CD4-positive, alpha-beta T cell (primary cell): ENCODE results near the gene IP6K3. TPM values are rescaled to one million over a fixed set of nuclear protein-coding genes. Genes with fewer than 3 reads are reported as not detected.

Source experiments
- ATAC-seq: fragments of 200-7000 bp; cut with Tn5 transposase; one replicate; pipeline ENCODE4 v1.10.0; 2022; ENCODE audit warnings: mild to moderate bottlenecking; ENCODE audit not compliant: poor library complexity
- CTCF ChIA-PET: fragments of 350-600 bp; sonication (Branson Sonifier 250); formaldehyde crosslinking; loops from one replicate; lab custom pipeline; 2021; ENCODE audit warnings: antibody characterized with exemption, inconsistent platforms; lab: Charles Lee
- POLR2A ChIA-PET: fragments of 350-600 bp; sonication (Branson Sonifier 250); formaldehyde crosslinking; loops from one replicate; lab custom pipeline; 2021; ENCODE audit warnings: antibody characterized with exemption, inconsistent platforms; lab: Charles Lee
- DNase-seq, 14 experiments: peaks; one replicate each; pipeline ENCODE4 v3.0.0-alpha.2; 2013 to 2020; ENCODE audit warnings: mixed read lengths in 2 of 14
- H3K27ac ChIP-seq, 2 donors: one replicate each; pipeline versions ENCODE4 v1.5.1 to v1.7.0; 2013; ENCODE audit warnings: low read length in 2 of 2, low read depth in 1 of 2, mild to moderate bottlenecking in 1 of 2
- H3K27me3 ChIP-seq, 2 experiments: 1 replicate in 1 of 2; 2 replicates in 1 of 2; pipeline versions ENCODE4 v1.6.1 to v1.7.0; 2013; ENCODE audit warnings: low read length in 2 of 2, control low read depth in 1 of 2, mild to moderate bottlenecking in 1 of 2, moderate library complexity in 1 of 2; ENCODE audit not compliant: insufficient read depth in 2 of 2, control insufficient read depth in 1 of 2
- H3K36me3 ChIP-seq: one replicate; pipeline ENCODE4 v1.6.1; 2013; ENCODE audit warnings: low read length, control low read depth; ENCODE audit not compliant: insufficient read depth
- H3K4me1 ChIP-seq: one replicate; pipeline ENCODE4 v1.6.1; 2013; ENCODE audit warnings: low read length, control low read depth; ENCODE audit not compliant: insufficient read depth
- H3K4me3 ChIP-seq: one replicate; pipeline ENCODE4 v1.5.1; 2013; ENCODE audit warnings: mild to moderate bottlenecking, low read length, moderate library complexity
- H3K9me3 ChIP-seq, 2 experiments: 1 replicate in 1 of 2; 2 replicates in 1 of 2; pipeline versions ENCODE4 v1.6.1 to v1.7.0; 2013; ENCODE audit warnings: low read length in 2 of 2, mild to moderate bottlenecking in 2 of 2, control low read depth in 1 of 2, moderate library complexity in 1 of 2; ENCODE audit not compliant: control insufficient read depth in 1 of 2, insufficient read depth in 1 of 2
- H3K27ac Mint-ChIP-seq: one replicate; pipeline ENCODE4 v1.8.0; 2020; ENCODE audit warnings: mixed read lengths
- H3K27me3 Mint-ChIP-seq: one replicate; pipeline ENCODE4 v1.8.0; 2021; ENCODE audit warnings: mixed read lengths
- H3K36me3 Mint-ChIP-seq: one replicate; pipeline ENCODE4 v1.8.0; 2021; ENCODE audit warnings: low read depth, mixed read lengths
- H3K4me1 Mint-ChIP-seq: one replicate; pipeline ENCODE4 v1.8.0; 2021; ENCODE audit warnings: low read depth, mixed read lengths
- H3K4me3 Mint-ChIP-seq: one replicate; pipeline ENCODE4 v1.8.0; 2020; ENCODE audit warnings: mild to moderate bottlenecking, mixed read lengths
- H3K9me3 Mint-ChIP-seq: one replicate; pipeline ENCODE4 v1.8.0; 2020; ENCODE audit warnings: mixed read lengths
- intact Hi-C, 2 experiments: fragments of 100-400 bp; cut with DNase I in 1 of 2; cut with micrococcal nuclease in 1 of 2; formaldehyde crosslinking; loops; one replicate each; pipeline versions ENCODE4 v1.15.1 to v1.9.0; 2023 to 2025; cut with DNase I, micrococcal nuclease
- total RNA-seq, 174 experiments: library from RNA in 2 of 174; stranded (reverse) in 2 of 174; gene quantifications; one replicate each; pipeline ENCODE4 v1.2.3 and lab custom pipeline; 2021 to 2026
- TF ChIP-seq, protein P1 (sequence below): fragments of 200-600 bp; IDR thresholded peaks from one replicate; pipeline ENCODE4 v1.8.0; 2022; ENCODE audit warnings: antibody characterized with exemption, mild to moderate bottlenecking

IP6K3 gene
- total RNA-seq, 2 experiments from 2014 or later: not detected

DNA sequence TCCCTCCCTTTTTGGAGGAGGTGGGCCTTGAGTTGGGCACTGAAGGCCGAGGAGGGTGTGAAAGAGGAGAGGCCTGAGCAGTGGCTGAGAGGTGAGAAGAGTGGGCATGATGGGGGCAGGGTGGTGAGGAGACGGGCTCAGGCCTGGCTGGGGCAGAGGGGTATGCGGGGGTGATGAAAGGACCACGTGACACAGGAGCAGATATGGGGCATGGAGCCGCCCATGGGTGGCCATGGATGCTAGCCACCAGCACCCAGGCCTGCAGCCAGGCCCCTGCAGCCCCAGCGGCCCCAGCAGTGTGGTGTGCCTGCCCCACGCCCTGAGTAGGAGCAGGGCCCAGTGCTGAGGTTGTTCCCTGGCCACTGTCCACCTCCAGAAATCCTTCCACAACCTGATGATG, 61.7 kb downstream of the IP6K3 start:
- TF ChIP-seq, protein P1, sequence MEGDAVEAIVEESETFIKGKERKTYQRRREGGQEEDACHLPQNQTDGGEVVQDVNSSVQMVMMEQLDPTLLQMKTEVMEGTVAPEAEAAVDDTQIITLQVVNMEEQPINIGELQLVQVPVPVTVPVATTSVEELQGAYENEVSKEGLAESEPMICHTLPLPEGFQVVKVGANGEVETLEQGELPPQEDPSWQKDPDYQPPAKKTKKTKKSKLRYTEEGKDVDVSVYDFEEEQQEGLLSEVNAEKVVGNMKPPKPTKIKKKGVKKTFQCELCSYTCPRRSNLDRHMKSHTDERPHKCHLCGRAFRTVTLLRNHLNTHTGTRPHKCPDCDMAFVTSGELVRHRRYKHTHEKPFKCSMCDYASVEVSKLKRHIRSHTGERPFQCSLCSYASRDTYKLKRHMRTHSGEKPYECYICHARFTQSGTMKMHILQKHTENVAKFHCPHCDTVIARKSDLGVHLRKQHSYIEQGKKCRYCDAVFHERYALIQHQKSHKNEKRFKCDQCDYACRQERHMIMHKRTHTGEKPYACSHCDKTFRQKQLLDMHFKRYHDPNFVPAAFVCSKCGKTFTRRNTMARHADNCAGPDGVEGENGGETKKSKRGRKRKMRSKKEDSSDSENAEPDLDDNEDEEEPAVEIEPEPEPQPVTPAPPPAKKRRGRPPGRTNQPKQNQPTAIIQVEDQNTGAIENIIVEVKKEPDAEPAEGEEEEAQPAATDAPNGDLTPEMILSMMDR: no peak
- CTCF ChIA-PET: no interaction called here
- no peak overlapping the region for H3K27ac ChIP-seq

DNA sequence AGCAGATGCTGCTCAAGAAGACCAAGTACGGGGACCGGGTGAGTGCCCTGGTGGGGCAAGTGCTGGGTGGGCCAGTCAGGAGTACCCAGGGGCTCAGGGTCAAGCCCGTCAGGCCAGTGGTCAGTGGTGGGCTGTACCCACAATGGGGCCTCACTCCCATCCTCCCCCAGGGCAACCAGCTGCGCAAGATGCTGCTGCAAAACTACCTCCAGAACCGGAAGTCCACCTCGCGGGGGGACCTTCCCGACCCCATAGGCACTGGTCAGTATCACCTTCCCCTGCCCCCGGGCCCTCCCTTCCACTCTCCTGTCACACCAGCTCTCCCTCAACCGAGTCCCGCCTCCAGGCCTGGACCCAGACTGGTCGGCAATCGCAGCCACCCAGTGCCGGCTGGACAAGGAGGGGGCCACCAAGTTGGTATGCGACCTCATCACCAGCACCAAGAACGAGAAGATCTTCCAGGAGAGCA, 62.2 kb downstream of the IP6K3 start:
- Mint-ChIP-seq H3K27ac (no peak overlapping the region), H3K9me3 (no peaks in the 10 kb centered on the region), H3K4me3 (no peak overlapping the region), H3K36me3 (peaks cover 99% of the 10 kb centered on the region), H3K27me3 (no peaks in the 10 kb centered on the region), H3K4me1 (peaks cover 16% of the 10 kb centered on the region)
- ATAC-seq: no peak
- ChIA-PET CTCF (no interaction called here), POLR2A (interaction anchor here (2.5 kb wide), 1 partner anchor 10 kb away, joined by 9 read pairs; no protein-coding TSS in a partner anchor)
- Histone ChIP-seq H3K27me3 (no peaks in the 10 kb centered on the region), H3K4me1 (peaks cover 16% of the 10 kb centered on the region), H3K27ac (no peak overlapping the region), H3K36me3 (peaks cover 93% of the 10 kb centered on the region), H3K9me3 (no peaks in the 10 kb centered on the region), H3K4me3 (no peak overlapping the region)
- intact Hi-C loops: no loop called here
- TF ChIP-seq, protein P1: no peak
- no peak for DNase-seq

More for the DNA sequence above, 61.7 kb downstream of the IP6K3 start:
- H3K9me3 ChIP-seq: no peaks in the 10 kb centered on the region
- POLR2A ChIA-PET: no interaction called here
- H3K36me3 ChIP-seq: peaks cover 93% of the 10 kb centered on the region
- H3K27me3 ChIP-seq: no peaks in the 10 kb centered on the region
- H3K27ac Mint-ChIP-seq: no peak overlapping the region
- H3K4me1 Mint-ChIP-seq: peaks cover 16% of the 10 kb centered on the region
- H3K27me3 Mint-ChIP-seq: no peaks in the 10 kb centered on the region
- ATAC-seq (no peak), DNase-seq (no peak)
- intact Hi-C loops: no loop called here
- no peak overlapping the region for H3K4me3 Mint-ChIP-seq
- peaks cover 16% of the 10 kb centered on the region for H3K4me1 ChIP-seq
- H3K4me3 ChIP-seq: no peak overlapping the region
- peaks cover 99% of the 10 kb centered on the region for H3K36me3 Mint-ChIP-seq
- no peaks in the 10 kb centered on the region for H3K9me3 Mint-ChIP-seq

DNA sequence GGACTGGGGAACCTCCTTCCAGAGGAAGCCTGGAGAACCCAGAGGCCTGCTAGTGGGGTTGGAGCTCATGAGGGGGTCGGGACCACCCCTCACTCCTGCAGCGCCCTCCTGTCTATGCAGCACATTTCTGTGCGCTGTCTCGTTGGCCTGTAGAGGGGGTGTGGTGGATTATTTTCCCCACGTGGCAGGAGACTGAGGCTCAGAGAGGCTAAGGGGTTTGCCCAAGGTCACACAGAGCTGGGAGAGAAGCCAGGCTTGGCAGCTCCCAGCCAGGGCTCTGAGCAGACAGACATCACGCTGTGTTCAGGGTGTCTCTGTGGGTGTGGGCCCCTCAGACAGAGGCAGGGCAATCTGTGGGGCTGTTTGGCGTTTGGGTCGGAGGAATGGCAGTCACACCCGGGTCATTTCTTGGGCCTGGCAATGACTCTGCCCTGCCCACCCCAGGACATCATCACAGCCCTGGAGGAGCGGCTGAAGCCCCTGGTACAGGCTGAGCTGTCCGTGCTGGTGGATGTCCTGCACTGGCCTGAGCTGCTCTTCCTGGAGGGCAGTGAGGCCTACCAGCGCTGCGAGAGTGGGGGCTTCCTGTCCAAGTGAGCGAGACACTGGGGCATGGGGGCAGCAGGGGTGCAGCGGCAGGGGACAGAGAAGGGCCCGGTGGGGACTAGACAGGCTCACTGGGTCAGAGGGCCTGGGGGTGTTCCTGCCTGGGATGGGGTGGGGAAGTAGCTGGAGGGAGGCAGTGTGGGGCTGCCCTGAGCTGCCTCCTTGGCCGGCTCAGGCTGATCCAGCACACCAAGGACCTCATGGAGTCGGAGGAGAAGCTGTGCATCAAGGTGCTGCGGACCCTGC, 62.9 kb downstream of the IP6K3 start:
- Mint-ChIP-seq H3K27ac (peak overlapping the region; percentile 73), H3K4me3 (no peak overlapping the region), H3K36me3 (peaks cover 99% of the 10 kb centered on the region), H3K27me3 (no peaks in the 10 kb centered on the region), H3K4me1 (peaks cover 16% of the 10 kb centered on the region), H3K9me3 (no peaks in the 10 kb centered on the region)
- intact Hi-C loops: no loop called here
- Histone ChIP-seq H3K27ac (no peak overlapping the region), H3K4me1 (peaks cover 16% of the 10 kb centered on the region), H3K36me3 (peaks cover 93% of the 10 kb centered on the region), H3K9me3 (no peaks in the 10 kb centered on the region), H3K27me3 (no peaks in the 10 kb centered on the region), H3K4me3 (no peak overlapping the region)
- DNase-seq (no peak), ATAC-seq (peak; percentile 47)
- TF ChIP-seq, protein P1: no peak
- ChIA-PET CTCF (no interaction called here), POLR2A (interaction anchor here (0.6 to 2.5 kb wide), 3 partner anchors 11 to 174 kb away, joined by 3 to 9 read pairs (median 3); no protein-coding TSS in a partner anchor)
